GM12874 (cell line): ENCODE data around the gene PAFAH1B2.

Experiments used
- TF ChIP-seq, protein P1 (sequence below): IDR thresholded peaks from 2 replicates; pipeline ENCODE4 v1.5.1; 2011; ENCODE audit warnings: low read depth, mild to moderate bottlenecking, control low read depth, low read length, moderate library complexity; ENCODE audit not compliant: insufficient read depth

Gene PAFAH1B2

DNA sequence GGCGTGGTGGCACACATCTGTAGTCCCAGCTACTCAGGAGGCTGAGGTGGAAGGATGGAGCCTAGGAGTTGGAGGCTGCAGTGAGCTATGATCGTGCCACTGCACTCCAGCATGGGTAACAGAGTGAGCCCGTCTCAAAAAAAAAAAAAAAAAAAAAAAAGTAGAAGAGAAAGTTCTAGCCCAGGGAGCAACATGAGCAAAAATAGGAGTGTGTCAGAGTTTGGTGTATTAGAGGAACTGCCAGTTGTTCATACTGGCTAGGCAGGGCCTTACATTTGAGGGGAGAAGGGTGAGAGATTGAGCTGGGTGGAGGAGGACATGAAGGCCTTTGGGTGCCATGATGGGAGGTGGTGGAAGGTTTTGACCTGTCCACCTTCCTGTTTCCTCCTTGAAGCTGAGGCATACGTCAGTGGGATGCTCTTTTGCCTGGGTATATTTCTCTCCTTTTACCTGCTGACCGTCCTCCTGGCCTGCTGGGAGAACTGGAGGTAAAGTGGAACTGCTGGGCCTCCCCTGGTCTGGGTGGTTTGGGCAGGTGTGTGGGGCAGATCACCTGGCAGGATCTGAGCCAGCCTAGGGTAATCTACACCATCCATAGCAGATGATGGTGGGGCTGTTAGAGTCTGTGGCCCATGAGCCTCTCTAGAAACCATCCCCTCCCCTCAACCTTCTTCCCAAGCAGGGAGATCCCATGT is 41.8 kb downstream of the PAFAH1B2 start:
- TF ChIP-seq, protein P1, sequence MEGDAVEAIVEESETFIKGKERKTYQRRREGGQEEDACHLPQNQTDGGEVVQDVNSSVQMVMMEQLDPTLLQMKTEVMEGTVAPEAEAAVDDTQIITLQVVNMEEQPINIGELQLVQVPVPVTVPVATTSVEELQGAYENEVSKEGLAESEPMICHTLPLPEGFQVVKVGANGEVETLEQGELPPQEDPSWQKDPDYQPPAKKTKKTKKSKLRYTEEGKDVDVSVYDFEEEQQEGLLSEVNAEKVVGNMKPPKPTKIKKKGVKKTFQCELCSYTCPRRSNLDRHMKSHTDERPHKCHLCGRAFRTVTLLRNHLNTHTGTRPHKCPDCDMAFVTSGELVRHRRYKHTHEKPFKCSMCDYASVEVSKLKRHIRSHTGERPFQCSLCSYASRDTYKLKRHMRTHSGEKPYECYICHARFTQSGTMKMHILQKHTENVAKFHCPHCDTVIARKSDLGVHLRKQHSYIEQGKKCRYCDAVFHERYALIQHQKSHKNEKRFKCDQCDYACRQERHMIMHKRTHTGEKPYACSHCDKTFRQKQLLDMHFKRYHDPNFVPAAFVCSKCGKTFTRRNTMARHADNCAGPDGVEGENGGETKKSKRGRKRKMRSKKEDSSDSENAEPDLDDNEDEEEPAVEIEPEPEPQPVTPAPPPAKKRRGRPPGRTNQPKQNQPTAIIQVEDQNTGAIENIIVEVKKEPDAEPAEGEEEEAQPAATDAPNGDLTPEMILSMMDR, result no peak

DNA sequence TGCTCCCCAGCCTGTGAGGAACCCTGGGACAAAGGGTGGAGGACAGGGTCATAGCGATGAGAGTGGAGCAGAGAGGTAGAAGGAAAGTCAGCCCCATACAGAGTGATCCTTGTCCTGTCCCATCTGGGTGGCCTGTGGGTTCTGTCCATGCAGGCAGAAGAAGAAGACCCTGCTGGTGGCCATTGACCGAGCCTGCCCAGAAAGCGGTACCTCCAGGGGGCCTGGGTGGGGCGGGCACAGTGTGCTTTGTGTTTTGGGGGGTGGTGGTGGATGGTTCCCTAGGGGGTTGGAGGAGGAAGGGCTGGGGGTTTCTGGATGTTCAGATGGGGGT is 42.3 kb downstream of the PAFAH1B2 start:
- TF ChIP-seq, protein P1, result no peak

DNA sequence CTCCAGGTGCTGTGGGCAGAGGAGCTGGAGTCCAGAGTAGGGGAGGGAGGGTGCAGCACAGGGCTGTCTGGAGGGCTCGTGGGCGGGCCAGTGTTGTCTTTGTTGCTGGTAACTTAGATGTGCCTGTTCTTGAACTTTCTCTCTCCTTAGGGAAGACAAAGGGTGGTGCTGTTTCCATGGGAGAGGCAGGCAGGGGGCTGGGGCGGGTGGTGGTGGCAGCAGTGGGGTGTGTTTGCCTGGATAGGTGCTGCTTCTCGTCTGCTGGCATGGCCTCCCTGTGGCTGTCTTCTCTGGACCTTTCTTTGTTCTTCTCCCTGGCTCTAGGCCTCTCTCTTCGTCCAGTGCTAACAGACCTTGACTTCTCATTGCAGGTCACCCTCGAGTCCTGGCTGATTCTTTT is 42.9 kb downstream of the PAFAH1B2 start:
- TF ChIP-seq, protein P1, result no peak

DNA sequence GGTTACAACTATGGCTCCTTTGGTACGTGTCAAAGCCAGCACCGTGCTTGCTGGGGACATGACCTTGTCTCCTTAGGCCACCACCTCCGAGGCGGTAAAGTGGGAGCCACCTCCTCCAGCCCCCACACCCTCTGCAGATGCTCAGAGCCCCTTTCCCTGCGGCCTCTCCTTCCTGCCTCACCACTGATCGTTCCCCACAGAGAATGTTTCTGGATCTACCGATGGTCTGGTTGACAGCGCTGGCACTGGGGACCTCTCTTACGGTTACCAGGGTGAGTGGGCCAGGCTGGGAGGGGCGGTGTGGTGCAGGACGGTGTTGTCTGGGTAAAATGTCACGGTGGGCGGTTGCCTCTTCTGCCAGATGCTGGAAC is 43.3 kb downstream of the PAFAH1B2 start:
- TF ChIP-seq, protein P1, result no peak

DNA sequence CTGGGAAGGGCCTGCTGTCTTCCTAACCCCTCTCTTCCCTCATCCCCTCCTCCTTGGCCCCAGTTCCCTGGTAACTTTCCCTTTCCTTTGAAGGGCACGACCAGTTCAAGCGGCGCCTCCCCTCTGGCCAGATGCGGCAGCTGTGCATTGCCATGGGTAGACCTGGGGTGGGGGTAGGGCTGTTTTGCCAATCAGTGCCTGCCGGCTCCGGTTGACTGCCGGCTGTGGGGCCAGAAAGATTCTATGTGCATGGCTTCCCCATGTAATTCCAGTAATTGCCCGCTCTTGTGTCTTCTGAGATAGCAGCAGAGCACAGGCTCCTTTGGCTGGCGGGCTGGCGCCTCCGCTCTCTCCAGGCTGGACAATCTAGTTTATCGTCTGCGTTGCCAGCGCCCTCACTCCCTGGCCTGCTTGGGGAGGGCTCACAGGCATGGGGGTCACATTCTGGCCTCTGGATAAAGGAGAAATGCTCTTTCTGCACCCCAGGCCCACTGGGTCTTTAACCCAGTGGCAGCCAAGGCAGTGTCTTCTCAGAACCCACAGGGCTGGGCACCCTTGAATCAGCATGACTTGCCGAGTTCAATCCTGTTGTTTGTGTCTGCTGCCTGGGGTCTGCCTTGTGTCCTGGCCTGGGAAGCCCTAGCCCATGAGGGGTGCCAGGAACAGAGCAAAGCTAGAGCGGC is 43.9 kb downstream of the PAFAH1B2 start:
- TF ChIP-seq, protein P1, result no peak

DNA sequence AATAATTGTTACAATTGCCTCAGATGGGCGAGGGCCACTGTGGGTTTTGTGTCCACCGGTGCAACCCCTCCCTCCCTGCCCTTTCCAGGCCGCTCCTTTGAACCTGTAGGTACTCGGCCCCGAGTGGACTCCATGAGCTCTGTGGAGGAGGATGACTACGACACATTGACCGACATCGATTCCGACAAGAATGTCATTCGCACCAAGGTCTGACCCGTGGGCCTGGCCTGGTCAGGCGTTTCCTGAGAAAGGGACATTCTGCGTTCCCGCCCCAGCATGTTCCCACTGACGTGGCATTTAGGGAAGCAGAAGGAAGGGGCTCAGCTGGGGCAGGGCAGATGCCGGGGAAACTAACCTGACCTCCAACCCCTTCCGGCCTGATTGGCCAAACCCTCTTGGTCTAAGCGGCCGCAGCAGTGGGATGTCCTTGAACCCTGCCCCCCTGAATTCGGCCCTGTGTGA is 44.6 kb downstream of the PAFAH1B2 start:
- TF ChIP-seq, protein P1, result no peak

DNA sequence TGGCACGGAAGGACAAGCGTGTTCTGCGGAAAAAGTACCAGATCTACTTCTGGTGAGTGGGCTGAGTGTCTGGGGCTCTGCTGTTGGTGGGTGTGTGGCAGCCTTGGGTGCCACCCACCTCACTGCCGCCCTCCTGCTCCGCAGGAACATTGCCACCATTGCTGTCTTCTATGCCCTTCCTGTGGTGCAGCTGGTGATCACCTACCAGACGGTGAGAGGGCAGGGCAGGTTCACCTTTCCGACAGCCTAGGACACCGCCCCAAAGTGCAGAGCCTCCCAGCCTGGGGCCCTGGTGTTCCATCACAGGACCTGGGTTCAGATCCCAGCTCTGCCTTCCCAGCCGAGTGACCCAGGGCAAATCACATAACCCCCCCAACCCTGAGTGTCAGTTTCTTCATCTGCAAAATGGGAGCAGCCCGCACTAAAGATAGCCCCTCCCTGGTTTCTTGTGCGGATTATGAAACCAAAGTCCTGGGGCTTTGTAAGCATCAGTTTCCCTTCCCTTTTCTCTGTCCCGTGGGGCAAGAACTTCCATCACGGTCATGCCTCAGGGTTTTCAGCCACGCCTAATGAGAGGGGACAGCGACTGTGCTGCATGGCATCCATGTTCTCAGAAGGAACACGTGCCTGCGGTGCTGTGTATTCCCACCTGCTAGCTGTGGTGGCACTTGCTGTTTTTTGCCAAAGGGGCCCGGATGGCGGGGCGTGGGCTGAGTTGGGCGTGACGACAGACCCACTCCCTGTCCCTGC is 45.3 kb downstream of the PAFAH1B2 start:
- TF ChIP-seq, protein P1, result no peak
